GM12864 (cell line): Measurements from ENCODE around the gene DNAJB1.
A peak's percentile ranks its signal among the peaks of the same experiment; 100 is the strongest.

Experiments
- DNase-seq: peaks from one replicate; pipeline ENCODE4 v3.0.0-alpha.2; 2011; ENCODE audit warnings: low read depth
- H3K4me3 ChIP-seq: 2 replicates; pipeline ENCODE4 v1.5.1; 2011; ENCODE audit warnings: mild to moderate bottlenecking, low read depth, low read length, control low read depth
- CTCF ChIP-seq: IDR thresholded peaks from 2 replicates; pipeline ENCODE4 v1.5.1; 2011; ENCODE audit warnings: low read depth, mild to moderate bottlenecking, moderate library complexity, low read length, control low read depth, inconsistent platforms; ENCODE audit errors: missing control alignments

The DNAJB1 gene

GRCh38 chr19:14540741-14541525 lies 22.7 kb upstream of the DNAJB1 start:
- no peak for DNase-seq

GRCh38 chr19:14536926-14537692 lies 18.9 kb upstream of the DNAJB1 start:
- no peak overlapping the region for H3K4me3 ChIP-seq
- no peak for TF ChIP-seq CTCF
- no peak for DNase-seq

More at GRCh38 chr19:14540741-14541525, 22.7 kb upstream of the DNAJB1 start:
- no peak overlapping the region for H3K4me3 ChIP-seq
- TF ChIP-seq CTCF, result no peak

GRCh38 chr19:14533450-14533849 lies 15.3 kb upstream of the DNAJB1 start:
- H3K4me3 ChIP-seq, result no peak overlapping the region
- TF ChIP-seq CTCF, result no peak
- no peak for DNase-seq

GRCh38 chr19:14530506-14530905 lies 12.3 kb upstream of the DNAJB1 start:
- no peak for DNase-seq
- no peak for TF ChIP-seq CTCF
- peak overlapping the region; percentile 88; the same call in 1 of the 2 replicates for H3K4me3 ChIP-seq

- no peak for DNase-seq
These were observed 11.8 kb upstream of the DNAJB1 start for GRCh38 chr19:14530005-14530348.

GRCh38 chr19:14529254-14530004 lies 11.2 kb upstream of the DNAJB1 start, which contains the start of gene TECR:
TSS of gene TECR (plus strand) at chr19:14529594. CDS start at chr19:14529697, 103 bp downstream.
- DNase-seq, result peak; percentile 100
- no peak for TF ChIP-seq CTCF
- peak within 1 kb of the TSS; percentile 88 for H3K4me3 ChIP-seq

More at GRCh38 chr19:14530005-14530348, 11.8 kb upstream of the DNAJB1 start:
- H3K4me3 ChIP-seq, result peak overlapping the region; percentile 88
- no peak for TF ChIP-seq CTCF
